ENCODE data around the gene MANSC4.

MANSC4 gene

GRCh38 chr12:27797301-27798025 lies 17.4 kb upstream of the MANSC4 start:
- DNase-seq, result no peak

- DNase-seq, result no peak
Measured at GRCh38 chr12:27796128-27796527, 16.1 kb upstream of the MANSC4 start.

GRCh38 chr12:27794818-27795584 lies 15.0 kb upstream of the MANSC4 start:
- DNase-seq, result no peak

- no peak for DNase-seq
Measured at GRCh38 chr12:27790179-27790578, 10.1 kb upstream of the MANSC4 start.

GRCh38 chr12:27787559-27787958 lies 7.5 kb upstream of the MANSC4 start:
- no peak for DNase-seq

GRCh38 chr12:27785882-27786570 lies 6.0 kb upstream of the MANSC4 start:
- no peak for DNase-seq

GRCh38 chr12:27782481-27782880 lies 2.4 kb upstream of the MANSC4 start:
- no peak for DNase-seq

- DNase-seq, result no peak
Measured at GRCh38 chr12:27781680-27782079, 1.6 kb upstream of the MANSC4 start.

GRCh38 chr12:27780612-27781408 lies 774 bp upstream of the MANSC4 start:
- DNase-seq, result peak; percentile 42

GRCh38 chr12:27779416-27779919 lies 568 bp downstream of the MANSC4 start:
- peak; percentile 54 for DNase-seq

GRCh38 chr12:27778206-27778605 lies 1.8 kb downstream of the MANSC4 start:
- DNase-seq, result no peak

- no peak for DNase-seq
Measured at GRCh38 chr12:27777141-27777540, 2.9 kb downstream of the MANSC4 start.

GRCh38 chr12:27772328-27773049 lies 7.5 kb downstream of the MANSC4 start:
- no peak for DNase-seq

- no peak for DNase-seq
Measured at GRCh38 chr12:27771481-27772327, 8.3 kb downstream of the MANSC4 start.

- no peak for DNase-seq
Measured at GRCh38 chr12:27769142-27769673, 10.8 kb downstream of the MANSC4 start.

- DNase-seq, result no peak
Measured at GRCh38 chr12:27766587-27766986, 13.4 kb downstream of the MANSC4 start.

GRCh38 chr12:27762757-27763156 lies 17.3 kb downstream of the MANSC4 start:
- no peak for DNase-seq

- no peak for DNase-seq
Measured at GRCh38 chr12:27756670-27757195, 23.3 kb downstream of the MANSC4 start.

GRCh38 chr12:27754795-27755194 lies 25.2 kb downstream of the MANSC4 start:
- no peak for DNase-seq

- DNase-seq, result no peak
Measured at GRCh38 chr12:27751386-27752047, 28.5 kb downstream of the MANSC4 start.

Data from SHP77 treated with DMSO at 0.1 percent for 48 hours (cell line).